Stimulated activated naive CD8-positive, alpha-beta T cell treated with anti-CD3 and anti-CD28 coated beads, Interleukin-15, Interleukin-2, amounts not matched to agents 100 ng/mL and 50 ng/mL, for 24 hours (primary cell): ENCODE measurements around the gene NECTIN4.
"Not testable (repeated sequence)": the region's sequence is repeated elsewhere in the genome, so short reads cannot be mapped to it uniquely, and the experiment has no call there.

Experiments used
- H3K27ac Mint-ChIP-seq: one replicate; pipeline ENCODE4 v1.8.0; 2021; ENCODE audit warnings: mild to moderate bottlenecking, mixed read lengths
- H3K27me3 Mint-ChIP-seq: one replicate; pipeline ENCODE4 v1.8.0; 2021; ENCODE audit warnings: mixed read lengths
- H3K36me3 Mint-ChIP-seq: one replicate; pipeline ENCODE4 v1.8.0; 2021; ENCODE audit warnings: low read depth, mixed read lengths
- H3K4me1 Mint-ChIP-seq: one replicate; pipeline ENCODE4 v1.8.0; 2021; ENCODE audit warnings: low read depth, mixed read lengths
- H3K4me3 Mint-ChIP-seq: one replicate; pipeline ENCODE4 v1.8.0; 2021; ENCODE audit warnings: mild to moderate bottlenecking, mixed read lengths
- H3K9me3 Mint-ChIP-seq: one replicate; pipeline ENCODE4 v1.8.0; 2021; ENCODE audit warnings: mixed read lengths

The NECTIN4 gene

GRCh38 chr1:161117759-161118581 is 28.6 kb upstream of the NECTIN4 start, which contains the start of the genes NIT1 and PFDN2:
Gene NIT1, plus strand, starts transcription at chr1:161118105. Its CDS starts 72 bp downstream, at chr1:161118177.
Gene PFDN2, minus strand, starts transcription at chr1:161118037. Its CDS starts 11 bp downstream, at chr1:161118026.
- Mint-ChIP-seq H3K36me3 (peaks cover 61% of the 10 kb centered on the region), H3K9me3 (no peaks in the 10 kb centered on the region), H3K4me3 (peak within 1 kb of the TSS; percentile 97)

GRCh38 chr1:161115961-161116360 is 26.6 kb upstream of the NECTIN4 start:
- H3K27me3 Mint-ChIP-seq, H3K9me3 Mint-ChIP-seq: not testable (repeated sequence)
- H3K36me3 Mint-ChIP-seq = peaks cover 56% of the 10 kb centered on the region
- peaks cover 91% of the 10 kb centered on the region for H3K4me1 Mint-ChIP-seq
- H3K27ac Mint-ChIP-seq = peak overlapping the region; percentile 73
- H3K4me3 Mint-ChIP-seq = peak overlapping the region; percentile 97

More at GRCh38 chr1:161117759-161118581, 28.6 kb upstream of the NECTIN4 start, which contains the start of the genes NIT1 and PFDN2:
- peaks cover 86% of the 10 kb centered on the region for H3K4me1 Mint-ChIP-seq
- H3K27me3 Mint-ChIP-seq = no peaks in the 10 kb centered on the region
- peak within 1 kb of the TSS; percentile 95 for H3K27ac Mint-ChIP-seq

- Mint-ChIP-seq H3K36me3 (peaks cover 52% of the 10 kb centered on the region), H3K27me3 (no peaks in the 10 kb centered on the region), H3K27ac (peak overlapping the region; percentile 73), H3K4me3 (peak overlapping the region; percentile 97), H3K9me3 (no peaks in the 10 kb centered on the region), H3K4me1 (peaks cover 85% of the 10 kb centered on the region)
Observed at GRCh38 chr1:161115132-161115711, 25.9 kb upstream of the NECTIN4 start.

GRCh38 chr1:161114556-161114955 is 25.2 kb upstream of the NECTIN4 start:
- Mint-ChIP-seq H3K4me3 (peak overlapping the region; percentile 52), H3K27ac (peak overlapping the region; percentile 78), H3K9me3 (no peaks in the 10 kb centered on the region), H3K36me3 (peaks cover 45% of the 10 kb centered on the region), H3K27me3 (no peaks in the 10 kb centered on the region), H3K4me1 (peaks cover 78% of the 10 kb centered on the region)

GRCh38 chr1:161113915-161114314 is 24.6 kb upstream of the NECTIN4 start:
- H3K4me3 Mint-ChIP-seq = peak overlapping the region; percentile 52
- H3K27ac Mint-ChIP-seq = peak overlapping the region; percentile 78
- peaks cover 74% of the 10 kb centered on the region for H3K4me1 Mint-ChIP-seq
- H3K36me3 Mint-ChIP-seq = peaks cover 48% of the 10 kb centered on the region
- no peaks in the 10 kb centered on the region for H3K27me3 Mint-ChIP-seq
- H3K9me3 Mint-ChIP-seq = no peaks in the 10 kb centered on the region

GRCh38 chr1:161111527-161111926 is 22.2 kb upstream of the NECTIN4 start:
- Mint-ChIP-seq H3K27me3 (no peaks in the 10 kb centered on the region), H3K27ac (no peak overlapping the region), H3K9me3 (no peaks in the 10 kb centered on the region), H3K4me3 (no peak overlapping the region), H3K36me3 (peaks cover 55% of the 10 kb centered on the region), H3K4me1 (peaks cover 60% of the 10 kb centered on the region)

- peaks cover 59% of the 10 kb centered on the region for H3K36me3 Mint-ChIP-seq
- no peaks in the 10 kb centered on the region for H3K9me3 Mint-ChIP-seq
- no peak overlapping the region for H3K4me3 Mint-ChIP-seq
- no peak overlapping the region for H3K27ac Mint-ChIP-seq
- no peaks in the 10 kb centered on the region for H3K27me3 Mint-ChIP-seq
- peaks cover 60% of the 10 kb centered on the region for H3K4me1 Mint-ChIP-seq
Observed at GRCh38 chr1:161111117-161111516, 21.8 kb upstream of the NECTIN4 start.

- no peaks in the 10 kb centered on the region for H3K27me3 Mint-ChIP-seq
- H3K9me3 Mint-ChIP-seq = no peaks in the 10 kb centered on the region
- H3K27ac Mint-ChIP-seq = peak overlapping the region; percentile 16
- peaks cover 47% of the 10 kb centered on the region for H3K36me3 Mint-ChIP-seq
- H3K4me3 Mint-ChIP-seq = no peak overlapping the region
- H3K4me1 Mint-ChIP-seq = peaks cover 34% of the 10 kb centered on the region
Observed at GRCh38 chr1:161106431-161106830, 17.1 kb upstream of the NECTIN4 start.

- Mint-ChIP-seq H3K27ac (no peak overlapping the region), H3K4me1 (peaks cover 64% of the 10 kb centered on the region), H3K36me3 (peaks cover 32% of the 10 kb centered on the region), H3K9me3 (no peaks in the 10 kb centered on the region), H3K4me3 (no peak overlapping the region), H3K27me3 (no peaks in the 10 kb centered on the region)
Observed at GRCh38 chr1:161100556-161100955, 11.2 kb upstream of the NECTIN4 start.

- Mint-ChIP-seq H3K27ac (no peak overlapping the region), H3K36me3 (peaks cover 27% of the 10 kb centered on the region), H3K9me3 (no peaks in the 10 kb centered on the region), H3K4me3 (peak overlapping the region; percentile 81), H3K27me3 (no peaks in the 10 kb centered on the region), H3K4me1 (peaks cover 56% of the 10 kb centered on the region)
Observed at GRCh38 chr1:161099090-161099802, 9.9 kb upstream of the NECTIN4 start.

- Mint-ChIP-seq H3K27ac (peak within 1 kb of the TSS; percentile 86), H3K4me1 (peaks cover 57% of the 10 kb centered on the region), H3K9me3 (no peaks in the 10 kb centered on the region), H3K36me3 (peaks cover 22% of the 10 kb centered on the region), H3K27me3 (no peaks in the 10 kb centered on the region), H3K4me3 (peak within 1 kb of the TSS; percentile 81)
Observed at GRCh38 chr1:161098210-161099068, 9.1 kb upstream of the NECTIN4 start, which contains the start of gene KLHDC9. Gene KLHDC9, plus strand, starts transcription at chr1:161098361. Its CDS starts 175 bp downstream, at chr1:161098536.

GRCh38 chr1:161096530-161096929 is 7.2 kb upstream of the NECTIN4 start:
- peak overlapping the region; percentile 86 for H3K27ac Mint-ChIP-seq
- H3K4me1 Mint-ChIP-seq = peaks cover 76% of the 10 kb centered on the region
- H3K36me3 Mint-ChIP-seq = peaks cover 17% of the 10 kb centered on the region
- H3K9me3 Mint-ChIP-seq = no peaks in the 10 kb centered on the region
- H3K4me3 Mint-ChIP-seq = no peak overlapping the region
- no peaks in the 10 kb centered on the region for H3K27me3 Mint-ChIP-seq

- peaks cover 77% of the 10 kb centered on the region for H3K4me1 Mint-ChIP-seq
- no peaks in the 10 kb centered on the region for H3K27me3 Mint-ChIP-seq
- H3K9me3 Mint-ChIP-seq = no peaks in the 10 kb centered on the region
- peaks cover 14% of the 10 kb centered on the region for H3K36me3 Mint-ChIP-seq
- no peak overlapping the region for H3K4me3 Mint-ChIP-seq
- H3K27ac Mint-ChIP-seq = peak overlapping the region; percentile 41
Observed at GRCh38 chr1:161096015-161096414, 6.7 kb upstream of the NECTIN4 start.

- H3K4me1 Mint-ChIP-seq = peaks cover 79% of the 10 kb centered on the region
- H3K9me3 Mint-ChIP-seq = no peaks in the 10 kb centered on the region
- no peak overlapping the region for H3K27ac Mint-ChIP-seq
- H3K36me3 Mint-ChIP-seq = peaks cover 8% of the 10 kb centered on the region
- no peak overlapping the region for H3K4me3 Mint-ChIP-seq
- no peaks in the 10 kb centered on the region for H3K27me3 Mint-ChIP-seq
Observed at GRCh38 chr1:161095230-161095629, 5.9 kb upstream of the NECTIN4 start.
